Measurements from ENCODE around the gene MBD4. TPM values are rescaled to one million over a fixed set of nuclear protein-coding genes. Genes with fewer than 3 reads are reported as not detected.

Gene MBD4
- polyA plus RNA-seq, 3 donors, result 25.6 to 31.5 (median 30.1) TPM

DNA sequence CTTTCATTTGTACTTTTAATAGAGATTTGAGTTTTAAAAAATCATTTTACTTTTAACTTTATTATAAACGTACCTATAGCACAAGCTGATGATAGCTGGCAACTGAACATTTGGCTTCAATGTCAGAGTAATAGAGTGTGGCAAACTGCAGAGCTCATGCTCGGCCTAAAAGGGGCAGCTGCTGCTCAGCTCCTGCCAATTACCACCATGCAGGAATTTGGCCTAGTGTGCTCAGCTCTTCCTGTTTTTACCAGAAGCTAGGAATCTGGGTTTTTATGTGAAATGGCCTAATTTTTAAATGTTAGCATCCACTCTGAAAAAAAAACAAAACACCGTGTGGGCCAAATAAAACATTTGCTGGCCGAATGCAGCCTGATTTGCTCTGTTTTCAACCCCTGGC lies 2.0 kb upstream of the MBD4 start:
- Histone ChIP-seq H3K4me1 (ENCODE audit: control insufficient read depth in 1 of 2, insufficient read depth in 2 of 2, low read length in 2 of 2) (peaks cover 56 to 68% of the 10 kb centered on the region in 2 donors), H2AFZ (ENCODE audit: insufficient read depth, low read depth, low read length, poor library complexity, severe bottlenecking) (no peak overlapping the region), H3K79me2 (ENCODE audit: insufficient read depth, low read length) (peaks cover 71% of the 10 kb centered on the region), H3K4me3 (replicated peaks in 1 of 3; ENCODE audit: low read depth in 2 of 3, low read length in 3 of 3) (no peak overlapping the region), H3K9ac (ENCODE audit: insufficient read depth, low read length, poor library complexity, severe bottlenecking) (no peak overlapping the region), H4K20me1 (ENCODE audit: insufficient read depth, low read length) (peaks cover 19% of the 10 kb centered on the region), H3K4me2 (replicated peaks; ENCODE audit: extremely low read depth, low read length, poor library complexity, severe bottlenecking) (no peak overlapping the region), H3K27me3 (ENCODE audit: control insufficient read depth in 2 of 2, insufficient read depth in 2 of 2, low read length in 2 of 2) (no peaks in the 10 kb centered on the region), H3K36me3 (replicated peaks in 1 of 2; ENCODE audit: control insufficient read depth in 1 of 2, insufficient read depth in 2 of 2, low read length in 2 of 2) (peaks cover 14% of the 10 kb centered on the region in 2 donors), H3K9me3 (replicated peaks in 1 of 2; ENCODE audit: control insufficient read depth in 1 of 2, insufficient read depth in 1 of 2, low read length in 2 of 2) (no peaks in the 10 kb centered on the region), H3K27ac (ENCODE audit: low read depth in 1 of 2, low read length in 2 of 2) (no peak overlapping the region)
- TF ChIP-seq, protein P1, sequence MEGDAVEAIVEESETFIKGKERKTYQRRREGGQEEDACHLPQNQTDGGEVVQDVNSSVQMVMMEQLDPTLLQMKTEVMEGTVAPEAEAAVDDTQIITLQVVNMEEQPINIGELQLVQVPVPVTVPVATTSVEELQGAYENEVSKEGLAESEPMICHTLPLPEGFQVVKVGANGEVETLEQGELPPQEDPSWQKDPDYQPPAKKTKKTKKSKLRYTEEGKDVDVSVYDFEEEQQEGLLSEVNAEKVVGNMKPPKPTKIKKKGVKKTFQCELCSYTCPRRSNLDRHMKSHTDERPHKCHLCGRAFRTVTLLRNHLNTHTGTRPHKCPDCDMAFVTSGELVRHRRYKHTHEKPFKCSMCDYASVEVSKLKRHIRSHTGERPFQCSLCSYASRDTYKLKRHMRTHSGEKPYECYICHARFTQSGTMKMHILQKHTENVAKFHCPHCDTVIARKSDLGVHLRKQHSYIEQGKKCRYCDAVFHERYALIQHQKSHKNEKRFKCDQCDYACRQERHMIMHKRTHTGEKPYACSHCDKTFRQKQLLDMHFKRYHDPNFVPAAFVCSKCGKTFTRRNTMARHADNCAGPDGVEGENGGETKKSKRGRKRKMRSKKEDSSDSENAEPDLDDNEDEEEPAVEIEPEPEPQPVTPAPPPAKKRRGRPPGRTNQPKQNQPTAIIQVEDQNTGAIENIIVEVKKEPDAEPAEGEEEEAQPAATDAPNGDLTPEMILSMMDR (IDR thresholded peaks at IDR 0.05), result no peak
- DNase-seq, result no peak
- Mint-ChIP-seq H3K36me3 (peaks cover 13 to 21% of the 10 kb centered on the region in 2 donors), H3K27ac (peak overlapping the region in 3 of 7 donors; percentile 97 to 99 (median 98)), H3K4me1 (peaks cover 69% of the 10 kb centered on the region), H3K9me3 (no peaks in the 10 kb centered on the region), H3K27me3 (ENCODE audit: low read depth in 3 of 3) (peaks cover 0 to 4% (median 0%) of the 10 kb centered on the region in 3 donors), H3K4me3 (no peak overlapping the region)
- intact Hi-C loops (cut with micrococcal nuclease), result no loop called here
- 13% methylated on average over 1 of the region's 4 CpGs for WGBS (ENCODE audit: insufficient coverage)

- Mint-ChIP-seq H3K4me1 (peaks cover 74% of the 10 kb centered on the region), H3K36me3 (peaks cover 18 to 26% of the 10 kb centered on the region in 2 donors), H3K4me3 (peak overlapping the region in 1 of 2 donors; percentile 93), H3K27me3 (ENCODE audit: low read depth in 3 of 3) (peaks cover 0 to 3% (median 0%) of the 10 kb centered on the region in 3 donors), H3K27ac (peak overlapping the region; percentile 97 to 99 (median 98)), H3K9me3 (no peaks in the 10 kb centered on the region)
- Histone ChIP-seq H3K36me3 (replicated peaks in 1 of 2; ENCODE audit: control insufficient read depth in 1 of 2, insufficient read depth in 2 of 2, low read length in 2 of 2) (peaks cover 20% of the 10 kb centered on the region in 2 donors), H3K9me3 (replicated peaks in 1 of 2; ENCODE audit: control insufficient read depth in 1 of 2, insufficient read depth in 1 of 2, low read length in 2 of 2) (no peaks in the 10 kb centered on the region), H3K4me1 (ENCODE audit: control insufficient read depth in 1 of 2, insufficient read depth in 2 of 2, low read length in 2 of 2) (peaks cover 62 to 74% of the 10 kb centered on the region in 2 donors), H3K27me3 (ENCODE audit: control insufficient read depth in 2 of 2, insufficient read depth in 2 of 2, low read length in 2 of 2) (no peaks in the 10 kb centered on the region), H3K27ac (ENCODE audit: low read depth in 1 of 2, low read length in 2 of 2) (peak overlapping the region in 1 of 2 donors; percentile 97), H2AFZ (ENCODE audit: insufficient read depth, low read depth, low read length, poor library complexity, severe bottlenecking) (peak overlapping the region; percentile 94), H3K79me2 (ENCODE audit: insufficient read depth, low read length) (peaks cover 71% of the 10 kb centered on the region), H3K9ac (ENCODE audit: insufficient read depth, low read length, poor library complexity, severe bottlenecking) (no peak overlapping the region), H4K20me1 (ENCODE audit: insufficient read depth, low read length) (peaks cover 21% of the 10 kb centered on the region), H3K4me3 (replicated peaks in 1 of 3; ENCODE audit: low read depth in 2 of 3, low read length in 3 of 3) (peak overlapping the region in 1 of 3 experiments; percentile 99), H3K4me2 (replicated peaks; ENCODE audit: extremely low read depth, low read length, poor library complexity, severe bottlenecking) (peak overlapping the region; percentile 90)
- 42% methylated on average over 2 of the region's 9 CpGs for WGBS (ENCODE audit: insufficient coverage)
- intact Hi-C loops (cut with micrococcal nuclease), result no loop called here
- TF ChIP-seq, protein P1 (IDR thresholded peaks at IDR 0.05), result no peak
- DNase-seq, result peak in 1 of 3 donors; percentile 12
These were observed 1.5 kb upstream of the MBD4 start for GRCh38 chr3:129441215-129441614.

Data from CD14-positive monocyte (primary cell).